NCI-H524 treated with DMSO at 0.1 percent for 48 hours (cell line): ENCODE data around the gene IFITM2.
"Not testable (repeated sequence)": the region's sequence is repeated elsewhere in the genome, so short reads cannot be mapped to it uniquely, and the experiment has no call there.

Source experiments
- DNase-seq: peaks from one replicate; lab custom pipeline; 2025; lab: John Stamatoyannopoulos, UW

The IFITM2 gene

DNA sequence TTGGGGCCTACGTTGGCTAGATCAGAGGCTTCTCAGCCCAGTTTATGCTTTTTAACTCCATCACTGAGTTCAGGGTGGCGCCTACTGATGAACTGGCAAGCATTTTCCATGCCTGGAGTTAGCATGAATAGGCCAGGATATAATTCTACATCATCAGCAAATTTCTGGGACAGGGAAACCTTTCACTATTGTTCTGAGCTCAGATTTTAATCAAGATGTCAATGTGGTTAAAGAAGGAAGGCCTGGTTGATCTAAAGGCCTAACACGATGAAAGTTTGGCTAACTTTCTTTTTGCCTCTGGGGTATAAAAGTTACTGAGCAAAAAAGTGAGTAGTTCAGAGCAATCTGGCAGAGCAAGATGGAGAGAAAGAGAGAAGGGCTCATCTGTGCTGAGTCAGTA is 34.7 kb downstream of the IFITM2 start:
- no peak for DNase-seq

DNA sequence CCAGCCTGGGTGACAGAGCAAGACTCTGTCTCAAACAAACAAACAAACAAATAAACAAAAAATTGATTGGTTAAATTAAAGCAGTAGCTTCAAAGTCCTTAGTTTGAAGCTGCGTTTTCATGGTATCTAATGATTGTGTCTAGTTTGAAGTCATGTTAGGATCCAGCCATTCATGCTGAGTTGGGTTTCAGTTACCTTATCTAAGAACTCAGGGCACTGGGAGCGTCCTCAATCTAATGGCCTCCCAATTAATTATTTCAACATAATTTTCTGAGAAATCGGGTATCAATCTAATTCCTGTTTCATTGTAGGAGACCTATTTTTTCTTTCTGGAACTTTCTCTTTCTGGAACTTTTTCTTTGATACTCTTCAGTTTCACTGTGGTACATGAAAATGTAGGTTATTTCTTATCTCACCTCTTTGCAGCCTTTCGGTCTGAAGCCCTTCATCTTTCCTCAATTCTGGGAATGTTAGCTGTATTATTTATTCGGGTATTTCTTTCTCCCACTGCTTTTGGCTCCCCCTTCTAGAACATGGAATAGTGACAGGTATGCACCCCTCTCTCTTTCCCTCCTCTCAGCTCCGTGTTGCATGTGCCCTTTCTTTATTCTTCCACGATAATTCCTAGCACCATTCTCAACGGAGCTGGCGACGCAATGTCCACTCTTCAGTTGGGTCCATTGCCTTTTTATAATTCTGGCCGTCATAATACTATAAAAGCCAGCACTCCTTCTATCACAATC is 37.4 kb downstream of the IFITM2 start:
- no peak for DNase-seq

DNA sequence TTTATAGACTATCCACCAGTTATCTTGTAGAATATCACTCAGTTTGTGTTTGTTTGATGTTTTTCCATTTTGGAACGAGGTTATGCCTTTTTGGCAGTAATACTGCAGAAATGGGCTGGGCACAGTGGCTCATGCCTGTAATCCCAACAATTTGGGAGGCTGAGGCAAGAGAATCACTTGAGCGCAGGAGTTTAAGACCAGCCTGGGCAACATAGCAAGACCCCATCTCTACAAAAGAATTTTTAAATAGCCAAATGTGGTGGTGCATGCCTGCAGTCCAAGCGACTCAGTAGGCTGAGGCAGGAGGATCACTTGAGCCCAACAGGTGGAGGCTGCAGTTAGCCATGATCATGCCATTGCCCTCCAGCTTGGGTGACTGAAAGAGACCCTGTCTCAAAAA is 38.9 kb downstream of the IFITM2 start:
- DNase-seq: no peak

DNA sequence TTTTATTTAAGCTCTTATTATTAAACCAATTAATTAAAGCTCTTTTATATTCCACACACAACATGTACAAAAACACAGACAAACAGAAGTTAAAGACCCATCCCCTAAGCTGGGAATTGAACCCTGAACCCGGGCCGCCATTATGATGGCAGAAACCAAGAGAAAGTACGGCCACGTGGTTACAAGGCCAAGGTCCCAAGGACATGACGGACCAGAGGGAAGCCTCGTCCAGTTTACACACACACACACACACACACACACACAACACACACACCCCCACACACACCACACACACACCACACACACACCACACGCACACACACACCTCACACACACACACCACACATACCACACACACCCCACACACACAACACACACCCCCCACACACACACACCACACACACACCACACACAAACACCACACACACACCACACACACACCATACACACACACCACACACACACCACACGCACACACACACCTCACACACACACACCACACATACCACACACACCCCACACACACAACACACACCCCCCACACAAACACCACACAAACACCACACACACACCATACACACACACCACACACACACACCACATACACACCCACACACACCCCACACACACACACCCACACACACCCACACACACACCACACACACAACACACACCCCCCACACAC is 41.8 kb downstream of the IFITM2 start:
- not testable (repeated sequence) for DNase-seq

DNA sequence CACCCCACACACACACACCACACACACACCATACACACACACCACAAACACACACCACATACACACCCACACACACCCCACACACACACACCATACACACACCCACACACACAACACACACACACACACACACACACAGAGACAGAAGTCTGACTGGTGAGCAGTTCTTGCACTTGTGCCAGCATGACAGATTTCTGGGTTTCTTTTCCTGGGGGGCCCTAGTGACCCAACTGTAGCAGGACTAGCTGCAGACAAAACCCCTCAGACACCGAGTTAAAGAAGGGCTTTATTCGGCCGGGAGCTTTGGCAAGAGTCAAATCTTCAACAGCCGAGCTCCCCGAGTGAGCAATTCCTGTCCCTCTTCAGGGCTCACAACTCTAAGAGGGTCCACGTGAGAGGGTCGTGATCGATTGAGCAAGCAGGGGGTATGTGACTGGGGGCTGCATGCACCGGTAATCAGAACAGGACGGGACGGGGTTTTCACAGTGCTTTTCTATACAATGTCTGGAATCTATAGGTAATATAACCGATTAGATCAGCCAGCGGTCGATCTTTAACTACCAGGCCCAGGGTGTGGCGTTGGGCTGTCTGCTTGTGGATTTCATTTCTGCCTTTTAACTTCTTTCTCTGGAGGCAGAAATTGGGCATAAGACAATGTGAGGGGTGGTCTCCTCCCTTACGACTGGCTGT is 42.6 kb downstream of the IFITM2 start:
- not testable (repeated sequence) for DNase-seq

DNA sequence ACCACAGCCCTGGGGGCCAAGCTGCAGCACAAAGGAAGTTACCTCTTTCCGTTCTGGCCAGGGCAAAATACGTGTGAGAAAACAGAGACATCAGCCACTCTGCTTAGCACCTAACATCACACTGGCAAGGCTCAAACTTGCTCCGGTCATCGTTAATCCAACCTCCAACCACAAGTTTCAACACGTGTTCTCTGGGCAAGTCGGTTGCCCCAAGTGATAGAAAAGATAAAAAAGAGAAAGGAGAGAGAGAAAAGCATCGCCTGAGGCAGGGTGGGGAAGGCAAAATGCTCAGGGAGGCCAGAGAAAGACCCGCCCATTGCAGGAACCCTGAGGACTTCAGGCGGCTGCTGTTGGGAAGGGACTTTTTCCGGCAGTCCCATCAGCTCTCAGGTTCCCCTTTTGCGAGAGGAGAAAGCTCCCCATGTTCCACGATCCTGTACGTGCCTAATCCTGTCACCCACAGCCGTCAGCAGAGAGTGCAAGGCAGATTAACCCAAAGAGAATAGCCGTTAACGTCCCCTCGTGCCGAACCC is 43.2 kb downstream of the IFITM2 start:
- no peak for DNase-seq

DNA sequence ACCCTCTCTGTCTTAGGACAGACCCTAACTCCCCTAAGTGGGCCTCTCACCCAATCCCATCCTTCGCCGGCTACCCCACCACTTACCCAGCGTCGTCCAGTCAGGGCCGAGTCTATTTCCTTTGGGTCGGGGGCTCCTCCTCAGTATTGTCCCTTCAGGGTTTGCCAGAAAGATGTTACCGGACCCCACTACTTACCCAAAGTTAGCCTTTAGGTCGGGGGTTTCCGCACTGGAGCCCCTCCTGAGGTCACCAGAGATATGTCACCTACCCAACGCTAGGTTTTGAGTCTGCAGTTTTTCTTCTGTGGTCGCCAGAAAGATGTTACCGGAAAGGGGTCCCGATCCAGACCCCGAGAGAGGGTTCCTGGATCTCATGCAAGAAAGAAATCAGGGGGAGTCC is 43.8 kb downstream of the IFITM2 start:
- DNase-seq: no peak

DNA sequence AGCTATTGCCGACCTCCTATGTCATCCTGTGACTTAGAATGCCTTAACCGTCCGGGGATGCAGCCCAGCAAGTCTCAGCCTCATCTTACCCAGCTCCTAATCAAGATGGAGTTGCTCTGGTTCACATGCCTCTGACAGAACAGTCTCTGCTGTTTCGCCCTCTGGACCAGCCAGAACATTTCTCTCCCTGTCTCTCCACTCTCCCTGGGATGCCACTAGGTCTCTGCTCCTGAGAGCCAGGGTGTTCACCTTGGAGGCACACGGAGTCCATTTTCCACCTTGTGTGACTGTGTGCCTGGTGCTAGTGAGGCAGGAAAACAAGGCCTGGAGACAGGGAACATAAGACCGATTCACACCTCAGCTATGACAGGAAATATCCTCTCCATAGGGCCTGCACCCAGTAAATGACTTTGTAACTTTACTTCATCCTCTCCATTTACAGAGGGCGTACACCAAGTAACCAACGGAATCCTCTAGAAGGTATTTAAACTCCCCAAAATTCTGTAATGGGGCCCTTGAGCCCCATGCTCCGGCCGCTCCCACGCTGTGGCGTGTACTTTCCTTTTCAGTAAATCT is 44.9 kb downstream of the IFITM2 start:
- DNase-seq: no peak

DNA sequence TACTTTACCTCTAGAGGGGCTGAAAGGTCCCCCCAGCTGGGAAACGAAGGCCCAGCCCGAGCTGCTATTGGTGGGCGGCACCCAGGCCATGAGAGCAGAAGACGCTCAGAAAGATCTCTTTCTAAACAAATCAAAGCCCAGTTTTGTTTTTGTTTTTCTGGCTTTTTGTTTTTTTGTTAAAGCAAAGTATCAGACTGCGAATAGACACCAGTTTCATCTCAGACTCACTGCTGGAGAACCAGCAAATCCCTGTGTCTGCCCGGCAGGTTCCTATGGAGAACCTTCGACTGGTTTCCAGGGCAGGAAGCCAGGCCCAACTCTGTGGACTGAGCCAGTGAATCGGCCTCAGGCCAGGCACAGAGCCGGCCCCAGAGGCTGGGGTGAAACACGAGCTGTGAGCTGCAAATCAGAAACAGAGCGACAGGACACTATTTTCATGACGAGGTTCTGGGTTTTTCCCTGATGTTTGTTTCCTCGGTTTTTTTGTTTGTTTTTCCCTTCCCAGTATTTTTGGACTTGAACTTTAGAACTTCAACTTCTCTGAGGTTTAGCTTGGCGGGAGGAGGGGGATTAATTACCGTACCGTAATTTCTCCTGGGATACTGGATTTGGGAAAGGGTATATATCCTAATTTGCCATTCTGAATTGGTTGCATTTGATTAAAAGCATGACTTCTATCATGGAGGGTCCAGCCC is 45.7 kb downstream of the IFITM2 start:
- no peak for DNase-seq

DNA sequence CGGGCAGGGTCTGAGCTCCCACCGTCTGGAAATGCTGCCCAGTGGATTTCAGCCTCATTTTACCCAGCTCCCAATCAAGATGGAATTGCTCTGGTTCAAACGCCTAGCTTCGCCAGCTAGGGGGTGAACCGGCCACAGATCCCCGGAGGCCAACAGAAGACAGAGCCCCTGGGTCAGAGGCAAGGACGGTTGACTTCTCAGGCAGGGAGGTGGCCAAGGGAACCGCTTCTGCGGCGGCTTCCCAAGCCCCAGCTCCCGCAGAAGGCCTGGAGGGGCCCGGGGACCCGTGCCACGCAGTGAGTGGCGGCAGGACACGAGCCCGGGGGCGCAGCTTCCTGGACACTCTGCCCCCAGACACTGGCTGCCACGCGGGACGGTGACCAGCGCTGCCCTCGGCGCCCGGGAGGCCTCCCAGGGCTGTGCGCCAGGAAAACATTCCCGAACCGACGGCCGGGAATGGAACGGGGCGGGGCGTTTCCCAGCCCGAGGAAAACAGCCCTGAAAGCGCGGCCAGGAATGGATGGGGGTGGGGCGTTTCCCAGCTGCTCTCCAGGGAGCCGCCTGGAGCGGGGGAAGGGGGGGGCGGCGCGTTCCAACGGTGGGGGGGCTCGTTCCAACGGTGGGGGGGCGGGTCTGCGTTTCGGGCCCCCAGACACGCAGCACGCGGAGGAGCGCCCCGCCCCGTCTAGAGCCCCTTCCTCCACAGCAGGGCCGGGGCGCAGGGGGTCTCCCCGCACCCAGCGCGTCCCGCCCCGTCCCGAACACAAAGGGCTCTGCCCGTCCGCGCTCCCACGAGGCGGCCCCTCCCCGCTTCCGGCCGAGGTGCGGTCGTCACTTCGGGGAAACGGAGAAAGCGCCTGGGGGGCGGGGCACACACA is 48.2 kb downstream of the IFITM2 start:
- no peak for DNase-seq

DNA sequence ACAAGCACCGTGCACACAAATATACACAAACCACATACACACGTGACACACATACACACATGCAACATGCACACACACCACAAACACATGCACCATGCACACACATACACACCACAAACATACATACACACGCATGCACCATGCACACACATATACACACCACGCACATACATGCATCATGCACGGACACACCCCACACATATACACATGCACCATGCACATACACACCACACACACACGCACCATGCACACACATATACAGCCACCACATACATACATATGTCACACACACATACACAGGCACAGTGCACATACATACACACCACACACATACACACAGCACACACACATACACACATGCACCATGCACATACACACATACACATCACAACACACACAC is 49.0 kb downstream of the IFITM2 start:
- no peak for DNase-seq

DNA sequence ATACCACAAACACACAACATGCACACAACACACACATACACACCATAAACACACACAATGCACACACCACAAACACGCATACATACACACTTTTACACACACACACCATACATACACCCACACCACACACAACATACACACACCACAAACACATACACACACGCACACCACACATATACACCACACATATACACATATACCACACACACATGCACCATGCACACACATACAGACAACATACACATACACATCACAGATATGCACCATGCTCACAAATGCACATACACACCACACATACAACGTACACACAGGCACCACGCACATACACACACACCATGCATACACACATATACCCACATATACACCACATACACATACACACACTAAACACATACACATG is 50.0 kb downstream of the IFITM2 start:
- DNase-seq: no peak

DNA sequence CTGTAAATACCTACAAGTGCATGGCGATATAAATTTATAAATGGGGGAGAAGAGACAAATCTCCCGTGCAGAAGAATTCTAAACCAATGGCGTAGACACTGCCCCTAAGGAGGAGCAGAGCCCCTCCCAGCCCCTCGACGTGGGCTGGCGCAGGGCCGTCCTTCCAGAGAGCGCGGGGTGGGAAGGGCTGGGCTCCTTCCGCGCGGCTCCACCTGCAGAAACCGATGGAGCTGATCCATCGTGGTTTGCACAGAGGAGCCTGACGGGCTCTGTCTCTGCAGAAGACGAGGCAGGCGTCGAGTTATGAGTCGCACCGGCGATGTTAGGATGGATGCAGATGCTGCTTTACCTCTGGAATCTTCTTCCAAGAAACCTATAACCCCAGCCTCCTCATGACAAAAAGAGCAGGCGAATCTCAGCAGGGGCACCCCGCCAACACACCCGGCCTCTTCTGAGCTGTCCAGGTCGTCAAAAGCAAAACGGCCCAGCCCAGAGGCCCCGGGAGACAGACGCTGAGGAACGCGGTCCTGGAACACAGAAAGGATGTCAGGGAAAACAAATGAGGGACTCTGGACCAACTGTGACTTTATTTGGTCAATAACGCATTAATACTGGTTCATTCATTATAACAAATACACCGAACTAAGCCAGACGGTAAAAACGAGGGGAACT is 50.6 kb downstream of the IFITM2 start:
- DNase-seq: no peak
